ENCODE results near the gene ENSA. TPM values are rescaled to one million over a fixed set of nuclear protein-coding genes. Genes with fewer than 3 reads are reported as not detected.

ENSA gene, protein sequence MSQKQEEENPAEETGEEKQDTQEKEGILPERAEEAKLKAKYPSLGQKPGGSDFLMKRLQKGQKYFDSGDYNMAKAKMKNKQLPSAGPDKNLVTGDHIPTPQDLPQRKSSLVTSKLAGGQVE
- 100 to 1,000 TPM in 2 of 6 experiments, 10 to 100 TPM in 4; 60.4 to 166 (median 71.2) TPM for total RNA-seq
- long read RNA-seq, partial matches to known transcripts, result 0 of 1 reads
- long read RNA-seq, other reads (novel, unspliced or antisense), result 0 of 1 reads

DNA sequence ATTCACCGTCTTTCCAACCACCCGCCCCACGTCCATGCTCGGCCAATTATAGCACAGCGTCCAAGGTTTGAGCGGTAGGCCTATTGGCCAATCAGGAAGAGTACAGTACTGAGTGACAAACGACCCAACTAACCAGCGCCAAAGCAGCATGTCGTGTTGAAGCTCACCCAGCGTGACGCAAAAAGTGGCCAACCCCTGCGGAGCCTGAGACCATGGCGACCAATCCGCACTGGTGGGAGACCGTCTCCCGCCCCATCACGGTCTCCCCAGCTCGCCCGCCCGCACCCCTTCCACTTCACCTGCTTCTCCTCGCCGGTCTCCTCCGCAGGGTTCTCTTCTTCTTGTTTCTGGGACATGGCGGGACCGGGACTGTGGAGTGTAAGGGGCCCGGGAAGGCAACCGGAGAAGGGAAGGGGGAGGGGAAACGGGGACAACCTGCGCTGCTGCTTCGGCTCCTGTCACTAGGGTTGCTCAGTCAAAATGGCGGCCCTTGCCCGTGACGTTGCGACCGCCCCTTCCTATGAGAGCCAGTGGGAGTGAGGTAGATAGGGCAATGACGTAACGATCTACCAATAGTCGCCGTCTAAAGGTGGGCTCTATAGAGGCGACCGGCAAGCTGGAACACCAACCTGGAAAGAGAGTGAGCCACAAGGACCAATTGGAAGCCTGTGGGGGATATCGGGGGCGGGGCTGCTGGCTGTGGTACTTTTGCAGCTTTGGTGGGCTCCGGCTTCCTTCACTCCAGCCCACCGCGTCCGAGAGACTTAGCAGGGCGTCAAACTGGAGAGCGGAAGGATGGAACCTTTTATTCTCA, at the start of gene ENSA:
Gene ENSA, minus strand, starts transcription at position 498 of the 814 bp plus-strand sequence. Its CDS starts 142 bp downstream, at position 356.
- Histone ChIP-seq H3K9me3 (no peaks in the 10 kb centered on the region), H3K4me1 (peaks cover 0 to 13% (median 6%) of the 10 kb centered on the region in 4 donors), H3K27ac (peak within 1 kb of the TSS; percentile 94 to 96 (median 94)), H3K4me3 (peak within 1 kb of the TSS; percentile 55 to 73 (median 71)), H3K36me3 (peaks cover 0 to 30% (median 15%) of the 10 kb centered on the region in 4 donors), H3K27me3 (no peaks in the 10 kb centered on the region)
- DNase-seq (peak; percentile 96 to 98 (median 98)), ATAC-seq (peak; percentile 90 to 96 (median 93))
- intact Hi-C loops (cut with DNase I), result no loop called here
- TF ChIP-seq, protein P1, sequence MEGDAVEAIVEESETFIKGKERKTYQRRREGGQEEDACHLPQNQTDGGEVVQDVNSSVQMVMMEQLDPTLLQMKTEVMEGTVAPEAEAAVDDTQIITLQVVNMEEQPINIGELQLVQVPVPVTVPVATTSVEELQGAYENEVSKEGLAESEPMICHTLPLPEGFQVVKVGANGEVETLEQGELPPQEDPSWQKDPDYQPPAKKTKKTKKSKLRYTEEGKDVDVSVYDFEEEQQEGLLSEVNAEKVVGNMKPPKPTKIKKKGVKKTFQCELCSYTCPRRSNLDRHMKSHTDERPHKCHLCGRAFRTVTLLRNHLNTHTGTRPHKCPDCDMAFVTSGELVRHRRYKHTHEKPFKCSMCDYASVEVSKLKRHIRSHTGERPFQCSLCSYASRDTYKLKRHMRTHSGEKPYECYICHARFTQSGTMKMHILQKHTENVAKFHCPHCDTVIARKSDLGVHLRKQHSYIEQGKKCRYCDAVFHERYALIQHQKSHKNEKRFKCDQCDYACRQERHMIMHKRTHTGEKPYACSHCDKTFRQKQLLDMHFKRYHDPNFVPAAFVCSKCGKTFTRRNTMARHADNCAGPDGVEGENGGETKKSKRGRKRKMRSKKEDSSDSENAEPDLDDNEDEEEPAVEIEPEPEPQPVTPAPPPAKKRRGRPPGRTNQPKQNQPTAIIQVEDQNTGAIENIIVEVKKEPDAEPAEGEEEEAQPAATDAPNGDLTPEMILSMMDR (IDR thresholded peaks at IDR 0.05), result no peak
- peak; percentile 90 for TF ChIP-seq POLR2A (IDR thresholded peaks at IDR 0.05)
- WGBS (ENCODE audit: insufficient coverage, low coverage, low lambda C conversion rate, missing lambda C conversion rate), result 0% methylated on average over 28 of the region's 49 CpGs

- Histone ChIP-seq H3K4me3 (no peak overlapping the region), H3K4me1 (no peaks in the 10 kb centered on the region), H3K36me3 (peaks cover 0 to 6% (median 1%) of the 10 kb centered on the region in 4 donors), H3K27ac (no peak overlapping the region), H3K27me3 (no peaks in the 10 kb centered on the region), H3K9me3 (no peaks in the 10 kb centered on the region)
- DNase-seq (no peak), ATAC-seq (no peak)
- TF ChIP-seq POLR2A (IDR thresholded peaks at IDR 0.05), result no peak
- TF ChIP-seq, protein P1 (IDR thresholded peaks at IDR 0.05), result no peak
- intact Hi-C loops (cut with DNase I), result no loop called here
- WGBS (ENCODE audit: insufficient coverage, low coverage, low lambda C conversion rate, missing lambda C conversion rate), result 83% methylated on average over 1 of the region's 1 CpG
These were observed 49.6 kb upstream of the ENSA start for GRCh38 chr1:150678988-150679387.

DNA sequence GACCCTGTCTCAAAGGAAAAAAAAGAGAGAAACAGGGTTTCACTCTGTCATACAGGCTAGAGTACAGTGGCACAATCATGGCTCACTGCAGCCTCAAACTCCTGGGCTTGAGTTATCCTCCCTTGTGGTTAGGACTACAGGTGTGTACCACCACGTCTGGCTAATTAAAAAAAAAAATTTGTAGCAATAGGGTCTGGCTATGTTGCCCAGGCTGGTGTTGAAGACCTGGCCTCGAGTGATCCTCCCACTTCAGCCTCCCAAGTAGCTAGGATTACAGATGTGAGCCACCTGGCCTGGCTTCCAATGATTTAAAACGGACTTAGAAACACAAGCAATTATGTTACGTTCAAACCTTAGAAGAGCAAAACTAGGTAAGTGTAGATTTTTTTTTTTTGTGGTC, 45.5 kb upstream of the ENSA start:
- ATAC-seq, result no peak
- WGBS (ENCODE audit: insufficient coverage, low coverage, low lambda C conversion rate, missing lambda C conversion rate), result 93% methylated on average over 2 of the region's 4 CpGs
- H3K4me3 ChIP-seq, result no peak overlapping the region
- H3K4me1 ChIP-seq, result no peaks in the 10 kb centered on the region
- intact Hi-C loops (cut with DNase I), result no loop called here
- no peak for DNase-seq
- no peaks in the 10 kb centered on the region for H3K27me3 ChIP-seq
- H3K27ac ChIP-seq, result no peak overlapping the region
- TF ChIP-seq POLR2A (IDR thresholded peaks at IDR 0.05), result no peak
- TF ChIP-seq, protein P1 (IDR thresholded peaks at IDR 0.05), result no peak
- no peaks in the 10 kb centered on the region for H3K9me3 ChIP-seq
- H3K36me3 ChIP-seq, result no peaks in the 10 kb centered on the region

GRCh38 chr1:150663321-150663720, 33.9 kb upstream of the ENSA start:
- intact Hi-C loops (cut with DNase I), result no loop called here
- TF ChIP-seq, protein P1 (IDR thresholded peaks at IDR 0.05), result no peak
- no peak for TF ChIP-seq POLR2A (IDR thresholded peaks at IDR 0.05)
- no peaks in the 10 kb centered on the region for H3K27me3 ChIP-seq
- H3K9me3 ChIP-seq, result no peaks in the 10 kb centered on the region
- DNase-seq (no peak), ATAC-seq (no peak)
- no peak overlapping the region for H3K4me3 ChIP-seq
- 87% methylated on average over 7 of the region's 7 CpGs for WGBS (ENCODE audit: insufficient coverage, low coverage, low lambda C conversion rate, missing lambda C conversion rate)
- peaks cover 0 to 12% (median 5%) of the 10 kb centered on the region in 4 donors for H3K4me1 ChIP-seq
- no peak overlapping the region for H3K27ac ChIP-seq
- peaks cover 0 to 18% (median 3%) of the 10 kb centered on the region in 4 donors for H3K36me3 ChIP-seq

Data from right lobe of liver (tissue), 6 donors.